PC-9 (cell line): ENCODE measurements around the gene NCK2. TPM values are rescaled to one million over a fixed set of nuclear protein-coding genes. Genes with fewer than 3 reads are reported as not detected.
"Not testable (repeated sequence)": the region's sequence is repeated elsewhere in the genome, so short reads cannot be mapped to it uniquely, and the experiment has no call there.

Source experiments
- BruUV-seq: library from RNA; stranded (reverse); fragments of 400-500 nt; replicated peaks from 2 replicates; lab custom pipeline; 2021; lab: Mats Ljungman, UMichigan
- CTCF ChIA-PET: fragments of 300-600 bp; sonication (Branson Sonifier 250); formaldehyde crosslinking; loops from one replicate; lab custom pipeline; 2022; ENCODE audit warnings: antibody characterized with exemption; lab: Charles Lee
- POLR2A ChIA-PET: fragments of 300-600 bp; sonication (Branson Sonifier 250); formaldehyde crosslinking; loops from one replicate; lab custom pipeline; 2022; ENCODE audit warnings: antibody characterized with exemption; ENCODE audit not compliant: unreplicated experiment; lab: Charles Lee
- DNase-seq, 2 experiments: peaks; one replicate each; pipeline versions ENCODE4 v3.0.0 to v3.0.0-alpha.2; 2015 to 2022; ENCODE audit warnings: mixed read lengths in 1 of 2
- H2AFZ ChIP-seq: fragments of 200-600 bp; sonication (generic); 2 replicates; pipeline ENCODE4 v1.8.1; 2017; ENCODE audit warnings: antibody characterized with exemption
- H3F3A ChIP-seq: fragments of 200-600 bp; sonication (generic); 2 replicates; pipeline ENCODE4 v1.8.1; 2017; ENCODE audit warnings: antibody characterized with exemption, mild to moderate bottlenecking, low read depth; ENCODE audit not compliant: insufficient read depth
- H3K27ac ChIP-seq: fragments of 200-600 bp; sonication (generic); 2 replicates; pipeline ENCODE4 v1.6.1; 2016; ENCODE audit warnings: mixed run types
- H3K27me3 ChIP-seq: fragments of 200-600 bp; sonication (generic); 2 replicates; pipeline ENCODE4 v1.6.1; 2016; ENCODE audit warnings: low read depth, mixed run types; ENCODE audit not compliant: insufficient read depth
- H3K36me3 ChIP-seq: fragments of 200-600 bp; sonication (generic); 2 replicates; pipeline ENCODE4 v1.6.1; 2016; ENCODE audit warnings: low read depth, mixed run types
- H3K4me1 ChIP-seq: fragments of 200-600 bp; sonication (generic); replicated peaks from 2 replicates; pipeline ENCODE4 v1.6.1; 2016; ENCODE audit warnings: mixed run types; ENCODE audit not compliant: insufficient read depth
- H3K4me2 ChIP-seq: fragments of 200-600 bp; sonication (generic); 2 replicates; pipeline ENCODE4 v1.6.1; 2017; ENCODE audit warnings: mixed run types
- H3K4me3 ChIP-seq: fragments of 200-600 bp; sonication (generic); 2 replicates; pipeline ENCODE4 v1.6.1; 2016; ENCODE audit warnings: mixed run types
- H3K79me2 ChIP-seq: fragments of 200-600 bp; sonication (generic); 2 replicates; pipeline ENCODE4 v1.6.1; 2017; ENCODE audit warnings: low read depth, mixed run types
- H3K9me2 ChIP-seq: fragments of 200-600 bp; sonication (generic); 2 replicates; pipeline ENCODE4 v1.8.1; 2017; ENCODE audit warnings: mild to moderate bottlenecking; ENCODE audit not compliant: insufficient read depth
- H3K9me3 ChIP-seq: fragments of 200-600 bp; sonication (generic); 2 replicates; pipeline ENCODE4 v1.8.1; 2016; ENCODE audit warnings: low read depth; ENCODE audit not compliant: insufficient read depth
- H4K20me1 ChIP-seq: fragments of 200-600 bp; sonication (generic); 2 replicates; pipeline ENCODE4 v1.8.1; 2017; ENCODE audit not compliant: insufficient read depth
- EZH2 ChIP-seq: fragments of 200-600 bp; sonication (generic); IDR thresholded peaks from 2 replicates; pipeline ENCODE4 v1.8.0; 2017; ENCODE audit warnings: antibody characterized with exemption, low read depth
- intact Hi-C: fragments of 100-400 bp; cut with micrococcal nuclease; formaldehyde crosslinking; loops from one replicate; pipeline ENCODE4 v1.10.0; 2022; ENCODE audit not compliant: unreplicated experiment
- total RNA-seq: library from RNA; stranded (reverse); gene quantifications from 2 replicates; pipeline ENCODE4 v1.2.3, GENCODE V29; 2021
- TF ChIP-seq, protein P1 (sequence below): fragments of 200-600 bp; sonication (generic); conservative IDR thresholded peaks from 2 replicates; pipeline ENCODE4 v1.6.1; 2017; ENCODE audit warnings: mixed run types, antibody characterized with exemption, mild to moderate bottlenecking, moderate library complexity

Gene NCK2
- total RNA-seq, 1 experiment from 2014 or later = 26.0 TPM

DNA sequence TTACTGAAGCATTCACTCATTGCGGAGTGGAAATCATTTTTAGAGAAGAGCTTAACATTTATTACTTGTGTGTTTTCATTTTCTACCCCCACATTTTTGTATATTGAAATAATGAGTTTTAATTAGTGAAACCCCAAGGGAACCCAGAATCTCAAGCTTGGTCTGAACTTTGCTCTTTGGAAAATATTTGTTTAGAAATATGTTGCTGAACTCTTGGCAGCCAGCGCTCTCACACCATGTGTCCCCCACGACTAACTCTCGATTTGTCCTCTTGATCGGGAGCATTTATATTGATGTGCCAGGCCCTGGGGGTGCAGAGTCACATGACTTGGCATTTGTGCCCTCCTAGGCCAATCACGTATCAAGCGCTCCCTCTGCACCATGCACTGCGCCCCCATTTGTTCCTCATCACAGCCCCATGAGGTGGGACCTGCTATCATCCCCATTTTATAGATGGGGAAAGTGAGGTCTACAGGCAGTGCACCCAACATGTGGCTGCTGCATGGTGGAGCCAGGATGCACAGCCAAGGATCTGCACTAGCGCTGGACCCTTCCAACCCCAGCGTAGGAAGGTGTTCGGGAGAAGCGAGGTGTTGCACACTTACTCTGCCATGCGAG, 149.7 kb downstream of the NCK2 start:
- H3K9me3 ChIP-seq = no peaks in the 10 kb centered on the region
- BruUV-seq = no TSS peak
- H3F3A ChIP-seq = no peaks in the 10 kb centered on the region
- intact Hi-C loops = no loop called here
- no peak for TF ChIP-seq EZH2
- TF ChIP-seq, protein P1, sequence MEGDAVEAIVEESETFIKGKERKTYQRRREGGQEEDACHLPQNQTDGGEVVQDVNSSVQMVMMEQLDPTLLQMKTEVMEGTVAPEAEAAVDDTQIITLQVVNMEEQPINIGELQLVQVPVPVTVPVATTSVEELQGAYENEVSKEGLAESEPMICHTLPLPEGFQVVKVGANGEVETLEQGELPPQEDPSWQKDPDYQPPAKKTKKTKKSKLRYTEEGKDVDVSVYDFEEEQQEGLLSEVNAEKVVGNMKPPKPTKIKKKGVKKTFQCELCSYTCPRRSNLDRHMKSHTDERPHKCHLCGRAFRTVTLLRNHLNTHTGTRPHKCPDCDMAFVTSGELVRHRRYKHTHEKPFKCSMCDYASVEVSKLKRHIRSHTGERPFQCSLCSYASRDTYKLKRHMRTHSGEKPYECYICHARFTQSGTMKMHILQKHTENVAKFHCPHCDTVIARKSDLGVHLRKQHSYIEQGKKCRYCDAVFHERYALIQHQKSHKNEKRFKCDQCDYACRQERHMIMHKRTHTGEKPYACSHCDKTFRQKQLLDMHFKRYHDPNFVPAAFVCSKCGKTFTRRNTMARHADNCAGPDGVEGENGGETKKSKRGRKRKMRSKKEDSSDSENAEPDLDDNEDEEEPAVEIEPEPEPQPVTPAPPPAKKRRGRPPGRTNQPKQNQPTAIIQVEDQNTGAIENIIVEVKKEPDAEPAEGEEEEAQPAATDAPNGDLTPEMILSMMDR = no peak
- H3K9me2 ChIP-seq = no peaks in the 10 kb centered on the region; the same call in 1 of the 2 replicates
- H3K79me2 ChIP-seq = no peaks in the 10 kb centered on the region
- H3K27me3 ChIP-seq = no peaks in the 10 kb centered on the region
- ChIA-PET CTCF (no interaction called here), POLR2A (no interaction called here)
- no peaks in the 10 kb centered on the region for H3K4me1 ChIP-seq
- DNase-seq = no peak
- H3K36me3 ChIP-seq = no peaks in the 10 kb centered on the region
- H3K4me2 ChIP-seq = no peak overlapping the region
- no peak overlapping the region for H3K27ac ChIP-seq
- no peak overlapping the region for H2AFZ ChIP-seq
- H3K4me3 ChIP-seq = no peak overlapping the region
- H4K20me1 ChIP-seq = no peaks in the 10 kb centered on the region

DNA sequence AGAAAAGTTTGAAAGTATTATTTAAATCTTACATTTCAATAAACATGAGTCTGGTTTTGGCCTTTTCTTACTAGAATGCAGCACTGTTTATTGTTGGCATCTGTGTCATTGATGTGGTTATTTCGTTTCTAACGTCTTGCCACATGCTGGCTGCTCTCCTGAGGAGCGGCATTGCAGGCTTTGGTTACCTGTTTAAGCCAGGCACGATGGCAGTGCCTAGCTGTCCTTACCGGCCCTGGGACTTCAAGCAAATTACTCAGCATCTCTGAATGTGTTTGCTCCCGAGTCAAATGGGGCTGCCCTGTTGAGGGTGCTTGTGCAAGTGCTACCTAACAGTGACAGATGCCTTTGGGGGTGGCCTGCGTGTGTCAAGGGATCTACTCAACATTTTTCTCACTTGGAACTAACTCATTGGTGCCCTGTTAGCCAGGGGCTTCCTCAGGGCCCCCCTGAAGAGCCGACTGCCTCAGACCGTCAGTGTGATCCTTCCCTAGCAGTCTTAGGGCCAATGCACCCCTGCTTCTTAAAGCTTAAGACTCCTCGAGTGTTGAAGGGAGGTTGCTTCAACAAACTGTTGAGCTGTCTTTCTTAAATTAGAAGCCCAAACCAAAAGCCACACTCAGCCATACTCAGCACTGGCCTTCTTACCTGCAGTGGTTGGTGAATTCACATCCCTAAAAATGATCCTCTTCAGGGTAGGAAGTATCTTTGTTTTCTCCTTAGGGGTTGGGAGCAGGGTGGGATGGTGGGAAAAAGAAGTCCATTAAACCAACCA, 151.5 kb downstream of the NCK2 start:
- Histone ChIP-seq H3K27me3 (no peaks in the 10 kb centered on the region), H3K27ac (no peak overlapping the region), H3K4me2 (no peak overlapping the region), H3K4me3 (no peak overlapping the region), H3K9me3 (no peaks in the 10 kb centered on the region), H3K36me3 (no peaks in the 10 kb centered on the region), H4K20me1 (no peaks in the 10 kb centered on the region), H3K79me2 (no peaks in the 10 kb centered on the region), H3K4me1 (no peaks in the 10 kb centered on the region), H3F3A (no peaks in the 10 kb centered on the region), H2AFZ (no peak overlapping the region), H3K9me2 (no peaks in the 10 kb centered on the region; the same call in 1 of the 2 replicates)
- TF ChIP-seq, protein P1 = no peak
- TF ChIP-seq EZH2 = no peak
- intact Hi-C loops = no loop called here
- BruUV-seq = no TSS peak
- ChIA-PET POLR2A (no interaction called here), CTCF (no interaction called here)
- no peak for DNase-seq

DNA sequence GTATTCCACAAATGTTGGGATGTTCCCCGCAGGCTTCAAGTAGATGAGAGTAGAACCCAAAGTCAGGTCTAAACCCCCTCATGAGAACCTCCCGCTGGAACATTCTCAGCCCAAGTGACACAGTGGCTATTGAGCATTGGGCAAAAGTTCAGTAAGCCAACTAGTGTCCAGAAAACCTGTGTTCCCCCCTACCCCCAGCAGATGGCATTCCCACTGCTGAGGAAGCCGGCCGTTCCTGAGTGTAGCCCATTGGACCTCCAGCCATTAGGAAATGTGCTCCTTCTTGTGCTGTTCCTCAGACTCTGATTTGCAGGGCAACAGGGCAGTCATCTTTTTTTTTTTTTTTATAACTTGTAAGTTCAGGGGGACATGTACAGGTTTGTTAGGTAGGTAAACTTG, 152.1 kb downstream of the NCK2 start:
- Histone ChIP-seq H3K27me3 (no peaks in the 10 kb centered on the region), H2AFZ (no peak overlapping the region), H3K27ac (no peak overlapping the region), H3K9me2 (no peaks in the 10 kb centered on the region; the same call in 1 of the 2 replicates), H3K79me2 (no peaks in the 10 kb centered on the region), H3K4me1 (no peaks in the 10 kb centered on the region), H3K36me3 (no peaks in the 10 kb centered on the region), H3F3A (no peaks in the 10 kb centered on the region), H3K9me3 (no peaks in the 10 kb centered on the region), H4K20me1 (no peaks in the 10 kb centered on the region), H3K4me3 (no peak overlapping the region), H3K4me2 (no peak overlapping the region)
- intact Hi-C loops = no loop called here
- TF ChIP-seq, protein P1 = no peak
- no peak for TF ChIP-seq EZH2
- ChIA-PET POLR2A (no interaction called here), CTCF (no interaction called here)
- no peak for DNase-seq
- BruUV-seq = no TSS peak

DNA sequence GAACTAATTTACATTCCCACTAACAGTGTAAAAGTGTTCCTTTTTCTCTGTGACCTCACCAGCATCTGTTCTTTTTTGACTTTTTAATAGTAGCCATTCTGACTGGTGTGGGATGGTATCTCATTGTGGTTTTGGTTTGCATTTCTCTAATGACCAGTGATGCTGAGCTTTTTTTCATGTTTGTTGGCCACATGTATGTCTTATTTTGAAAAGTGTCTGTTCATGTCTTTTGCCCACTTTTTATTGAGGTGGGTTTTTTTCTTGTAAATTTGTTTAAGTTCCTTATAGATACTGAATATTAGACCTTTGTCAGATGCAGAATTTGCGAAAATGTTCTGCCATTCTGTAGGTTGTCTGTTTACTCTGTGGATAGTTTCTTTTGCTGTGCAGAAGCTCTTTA, 153.0 kb downstream of the NCK2 start:
- H3K27me3 ChIP-seq, CTCF ChIA-PET, H3K79me2 ChIP-seq, H4K20me1 ChIP-seq, intact Hi-C loops, H3K4me1 ChIP-seq, DNase-seq, H3K4me2 ChIP-seq, H2AFZ ChIP-seq, H3K27ac ChIP-seq, H3K9me2 ChIP-seq, H3K9me3 ChIP-seq, H3K36me3 ChIP-seq, H3F3A ChIP-seq, BruUV-seq, POLR2A ChIA-PET, H3K4me3 ChIP-seq: not testable (repeated sequence)
